Measurements from ENCODE around the gene ASB8.
A peak's percentile ranks its signal among the peaks of the same experiment; 100 is the strongest.

The ASB8 gene, protein sequence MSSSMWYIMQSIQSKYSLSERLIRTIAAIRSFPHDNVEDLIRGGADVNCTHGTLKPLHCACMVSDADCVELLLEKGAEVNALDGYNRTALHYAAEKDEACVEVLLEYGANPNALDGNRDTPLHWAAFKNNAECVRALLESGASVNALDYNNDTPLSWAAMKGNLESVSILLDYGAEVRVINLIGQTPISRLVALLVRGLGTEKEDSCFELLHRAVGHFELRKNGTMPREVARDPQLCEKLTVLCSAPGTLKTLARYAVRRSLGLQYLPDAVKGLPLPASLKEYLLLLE

DNA sequence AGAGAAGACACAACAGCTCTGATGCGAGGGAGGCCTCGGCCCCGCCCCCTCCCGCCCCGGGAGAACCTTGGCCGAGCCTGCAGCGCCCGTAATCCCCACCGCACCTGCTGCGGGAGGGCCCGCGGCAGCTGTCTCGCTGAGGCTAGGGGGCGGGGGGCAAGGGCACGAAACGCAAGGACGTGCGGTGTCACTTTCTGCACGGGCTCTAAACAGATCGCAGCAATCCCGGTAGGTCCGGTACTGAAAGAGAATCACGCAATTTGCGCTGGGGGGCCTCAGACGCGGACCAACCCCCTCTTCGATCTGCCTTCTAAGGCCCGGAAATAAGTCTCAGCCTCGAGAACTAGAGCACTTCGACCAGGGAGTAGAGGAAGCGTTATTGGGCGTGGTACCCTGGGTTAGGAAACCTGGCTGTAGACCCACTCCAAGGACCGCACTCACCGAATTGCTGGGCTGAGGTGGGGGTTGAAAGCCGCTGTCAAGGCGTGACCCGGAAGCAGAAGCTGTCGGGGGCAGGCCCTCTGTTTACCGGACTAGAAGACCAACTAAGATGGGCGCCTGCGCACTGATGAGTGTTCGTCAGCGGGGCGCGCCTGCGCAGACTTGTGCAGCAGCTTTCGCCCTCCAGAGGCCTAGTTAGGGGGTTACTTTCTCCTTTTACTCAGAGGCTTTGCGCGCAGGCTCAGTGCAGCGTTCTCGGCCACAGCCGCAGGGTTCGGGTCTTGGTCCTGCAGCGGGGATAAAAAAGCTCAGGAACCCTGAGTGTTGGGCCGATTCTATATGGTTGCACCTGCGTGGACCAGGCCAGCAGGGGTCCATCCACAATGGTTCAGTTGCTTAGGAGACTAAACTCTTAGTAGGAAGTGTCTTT, at the start of gene ASB8:
Gene ASB8 (minus strand): TSS at position 498 of the 871 bp plus-strand sequence. CDS start 4,019 bp downstream, outside the sequence.
- DNase-seq, result peak; percentile 99

DNA sequence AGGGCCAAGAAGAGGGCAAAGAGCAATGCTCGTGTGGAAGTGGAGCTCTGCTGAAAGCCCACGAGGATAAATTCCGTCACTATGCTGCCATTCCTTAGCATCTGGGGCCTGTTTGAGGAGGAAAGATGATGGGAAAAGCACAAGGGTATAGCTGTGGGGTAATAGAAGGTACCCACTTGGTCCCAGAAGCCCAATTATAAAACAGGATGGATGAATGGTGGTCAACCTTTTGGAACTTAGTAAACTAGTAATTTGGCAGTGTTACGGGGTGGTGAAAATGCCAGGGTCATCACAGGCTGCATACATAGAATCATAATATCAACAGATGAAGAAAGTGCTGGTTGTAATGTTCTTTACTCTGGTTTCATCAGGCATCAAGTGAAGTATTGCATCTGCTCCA, 45.9 kb upstream of the ASB8 start, which contains the start of gene OR10AD1:
Gene OR10AD1 (minus strand): TSS at position 101 of the 400 bp plus-strand sequence. CDS start 0 bp downstream, at position 101.
- DNase-seq, result no peak

DNA sequence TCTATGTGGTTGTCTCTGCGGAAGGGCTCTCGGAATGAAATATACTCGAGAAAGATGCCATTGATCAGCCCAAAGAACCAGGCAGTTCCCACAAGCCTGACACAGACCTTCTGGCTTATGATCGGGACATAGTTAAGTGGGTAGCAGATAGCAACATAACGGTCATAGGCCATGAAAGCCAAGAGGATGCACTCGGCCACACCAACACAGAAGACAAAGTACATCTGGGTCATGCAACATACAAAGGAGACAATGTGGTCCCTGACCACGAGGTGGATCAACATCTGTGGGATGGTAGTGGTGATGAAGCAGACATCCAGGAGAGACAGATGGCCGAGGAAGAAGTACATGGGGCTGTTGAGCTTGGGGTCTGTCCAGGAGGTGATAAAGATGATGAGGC, 45.5 kb upstream of the ASB8 start:
- DNase-seq, result no peak

DNA sequence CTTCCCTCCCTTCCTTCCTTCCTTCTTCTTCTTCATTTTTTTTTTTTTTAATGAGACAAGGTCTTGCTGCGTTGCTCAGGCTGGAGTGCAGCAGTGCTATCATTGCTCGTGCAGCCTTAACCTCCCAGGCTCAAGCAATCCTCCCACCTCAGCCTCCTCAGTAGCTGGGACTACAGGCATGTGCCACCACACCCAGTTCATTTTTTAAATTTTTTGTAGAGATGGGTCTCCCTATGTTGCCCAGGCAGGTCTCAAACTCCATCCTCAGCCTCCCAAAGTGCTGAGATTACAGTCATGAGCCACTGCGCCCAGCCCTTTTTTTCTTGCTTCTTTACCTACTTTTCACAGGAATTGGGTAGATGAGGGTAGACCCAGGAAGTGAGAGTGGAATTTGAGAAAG, 44.2 kb upstream of the ASB8 start:
- no peak for DNase-seq

DNA sequence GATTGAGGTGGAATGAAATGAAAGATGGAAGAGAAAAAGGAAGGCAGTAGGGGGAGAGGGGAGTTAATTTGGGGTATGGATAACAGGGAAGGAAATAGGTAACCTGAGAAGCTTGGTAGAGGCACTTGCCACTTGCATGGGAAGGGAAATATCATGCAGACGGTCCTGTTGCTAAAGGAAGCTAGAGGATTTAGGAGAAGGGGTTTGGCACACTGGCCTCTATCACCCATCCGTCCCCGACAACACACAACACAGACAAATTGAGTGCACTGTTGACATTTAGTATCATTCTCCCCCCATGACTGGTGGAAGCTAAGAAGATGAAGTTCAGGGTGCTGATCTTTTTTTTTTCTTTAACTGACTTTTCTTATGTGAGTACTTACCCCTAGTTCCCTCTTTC, 43.8 kb upstream of the ASB8 start:
- DNase-seq, result no peak

DNA sequence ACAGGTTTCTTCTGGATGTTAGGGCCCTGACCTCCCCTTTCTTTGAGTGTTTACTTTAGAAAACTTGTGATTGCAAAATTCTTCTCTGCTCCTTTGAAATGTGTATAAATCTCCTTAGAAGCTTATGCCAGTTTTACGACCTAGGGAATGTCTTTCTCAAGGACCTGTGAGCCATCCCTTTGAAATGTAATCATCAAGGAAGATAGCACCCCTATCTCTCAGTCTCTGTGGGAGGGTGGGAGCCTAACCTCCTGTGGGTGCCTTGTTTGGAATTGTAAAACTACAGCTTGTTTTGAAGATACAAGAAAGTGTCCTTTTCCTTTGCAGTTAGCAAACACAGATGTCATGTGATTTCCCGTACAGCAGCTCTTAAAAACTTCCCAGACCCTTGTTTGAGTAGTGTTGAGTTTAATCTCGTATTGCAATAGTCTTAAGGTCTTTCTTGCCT, 42.5 kb upstream of the ASB8 start:
- no peak for DNase-seq

DNA sequence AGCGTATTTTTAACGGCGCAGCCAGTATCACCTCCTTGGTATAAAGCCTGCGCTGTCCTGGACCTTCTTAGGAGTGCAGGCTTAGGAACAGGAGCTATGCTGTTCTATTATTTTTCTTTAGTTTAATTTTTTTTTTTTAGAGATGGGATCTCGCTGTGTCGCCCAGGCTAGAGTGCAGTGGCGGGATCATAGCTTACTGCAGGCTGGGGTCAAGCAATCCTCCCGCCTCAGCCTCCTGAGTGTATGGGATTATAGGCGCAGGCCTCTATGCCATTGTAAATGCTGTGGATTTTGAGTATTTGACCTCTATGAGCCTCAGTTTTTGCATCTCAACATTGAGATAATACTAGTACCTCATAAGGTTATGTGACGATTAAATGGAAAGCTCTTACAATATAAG, 41.7 kb upstream of the ASB8 start:
- DNase-seq, result no peak

DNA sequence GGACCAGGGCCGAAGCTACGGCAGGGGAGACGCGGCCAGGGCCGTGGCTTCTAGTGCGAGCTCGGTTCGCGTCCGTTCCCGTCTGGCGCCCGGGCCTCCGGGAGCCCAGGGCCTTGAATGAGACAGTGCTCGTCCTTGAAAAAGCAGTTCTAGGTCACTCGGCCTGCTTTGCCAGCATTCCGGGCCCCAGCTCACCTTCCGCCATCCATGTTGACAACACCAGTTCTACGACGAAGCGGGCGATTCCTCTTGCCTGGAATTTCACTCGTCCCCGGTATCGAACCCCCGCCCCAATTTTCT, 41.3 kb upstream of the ASB8 start:
- no peak for DNase-seq

DNA sequence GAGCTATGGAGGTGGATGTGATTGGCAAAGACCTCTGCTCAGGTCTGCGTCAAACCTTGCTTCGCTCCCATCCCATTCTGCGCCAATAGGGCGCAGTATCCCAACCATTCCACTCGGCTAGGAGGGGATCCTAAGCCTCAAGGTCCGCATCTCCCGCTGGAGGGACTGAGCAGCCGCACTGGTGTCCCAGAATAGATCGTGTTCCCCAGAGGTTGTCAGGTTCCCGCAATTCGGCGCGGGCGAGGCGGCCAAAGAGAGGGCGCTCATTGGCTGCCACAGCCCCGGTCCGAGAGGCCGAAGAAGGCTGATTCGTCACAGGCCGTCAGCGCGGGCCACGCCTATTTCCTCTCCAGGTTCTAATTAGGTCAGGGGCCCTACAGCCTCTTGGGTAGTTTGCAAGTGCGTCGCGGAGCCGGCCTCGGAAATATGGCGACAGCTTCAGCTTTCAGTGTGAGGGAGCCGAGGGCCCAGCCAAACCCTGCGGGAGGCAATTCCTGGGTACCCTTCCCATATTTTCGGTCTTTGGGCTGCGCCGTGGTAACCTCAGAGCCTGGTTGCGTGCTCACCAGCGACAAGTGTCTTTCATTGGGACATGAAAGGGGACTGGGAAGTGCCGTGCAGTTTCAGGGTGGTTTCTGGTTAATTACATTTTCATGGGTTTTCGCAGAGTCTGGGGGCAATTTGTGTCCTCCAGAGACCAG, 40.8 kb upstream of the ASB8 start:
- DNase-seq, result peak; percentile 99

DNA sequence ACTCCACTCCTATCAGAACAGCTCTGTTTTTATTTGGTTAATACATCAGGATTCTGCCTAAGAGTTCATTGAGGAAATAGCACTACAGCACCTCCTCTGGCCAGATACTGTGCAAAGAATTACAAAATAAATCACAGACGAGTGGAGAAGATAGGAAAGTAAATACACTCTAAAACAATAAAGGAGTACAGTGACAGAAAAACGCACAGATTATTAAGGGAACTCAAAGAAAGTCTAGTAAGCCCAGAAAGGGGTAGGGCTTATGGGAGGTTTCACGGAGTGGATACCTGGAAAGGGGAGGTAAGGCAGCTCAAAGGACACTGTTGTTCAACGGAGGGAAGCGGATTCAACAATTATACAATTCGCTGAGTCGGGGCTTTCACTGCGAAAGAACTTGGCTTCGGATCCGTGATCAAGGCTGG, 40.2 kb upstream of the ASB8 start:
- peak; percentile 74 for DNase-seq

DNA sequence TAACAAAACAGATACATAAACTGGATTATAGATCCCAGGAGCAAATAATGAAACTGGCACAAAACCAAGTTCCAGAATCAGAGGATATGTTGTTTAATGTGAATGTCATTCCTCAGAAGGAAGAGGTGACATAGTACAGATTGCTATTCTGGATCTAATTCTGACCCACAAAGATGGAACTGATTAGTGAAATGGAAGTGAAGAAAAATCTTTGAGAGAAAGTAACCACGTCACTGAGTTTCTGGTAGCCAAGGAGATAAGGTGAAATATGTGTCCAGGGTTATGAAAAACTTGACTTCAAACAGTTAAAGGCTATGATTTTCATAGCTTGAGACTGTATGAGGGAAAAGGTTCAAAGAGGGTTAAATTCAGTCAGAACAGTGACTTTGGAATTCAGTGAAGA, 37.5 kb upstream of the ASB8 start:
- no peak for DNase-seq

DNA sequence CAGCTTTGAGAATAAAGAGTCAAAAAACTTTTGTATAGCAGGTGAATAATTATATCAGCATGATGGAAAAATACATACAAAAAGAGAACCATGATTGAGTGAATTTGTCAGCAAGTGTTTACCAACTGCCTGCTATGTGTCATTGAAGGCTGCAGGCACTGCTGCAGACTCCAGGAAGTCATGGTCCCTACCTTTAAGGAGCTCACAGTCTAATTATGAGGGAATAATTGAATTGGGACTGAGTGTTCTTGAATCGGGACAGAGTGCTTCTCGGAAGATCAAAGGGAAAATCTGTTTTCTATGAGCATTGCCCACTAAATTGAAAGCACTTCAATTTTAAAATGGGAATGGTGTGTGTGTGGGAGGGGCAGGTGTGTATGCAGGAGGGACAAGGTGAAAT, 36.3 kb upstream of the ASB8 start:
- DNase-seq, result no peak

DNA sequence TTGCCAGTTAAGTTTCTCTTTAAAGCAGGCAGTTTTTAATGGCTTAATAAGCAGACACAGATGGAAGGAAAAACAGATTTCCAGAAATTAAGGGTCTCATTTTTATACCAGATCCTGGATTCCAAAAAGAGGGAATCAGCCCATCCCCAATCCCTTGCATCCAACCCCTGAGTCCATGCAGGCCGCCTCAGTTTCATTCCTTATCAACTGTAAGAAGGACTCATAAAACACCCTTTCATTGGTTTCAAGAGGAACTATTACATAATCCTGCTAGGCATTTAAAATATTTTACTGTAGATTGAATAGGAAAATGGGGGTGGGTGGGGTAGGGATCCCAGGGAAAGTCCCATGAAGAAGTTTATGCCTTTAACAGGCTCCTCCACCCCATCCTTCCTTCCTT, 35.5 kb upstream of the ASB8 start:
- DNase-seq, result no peak

DNA sequence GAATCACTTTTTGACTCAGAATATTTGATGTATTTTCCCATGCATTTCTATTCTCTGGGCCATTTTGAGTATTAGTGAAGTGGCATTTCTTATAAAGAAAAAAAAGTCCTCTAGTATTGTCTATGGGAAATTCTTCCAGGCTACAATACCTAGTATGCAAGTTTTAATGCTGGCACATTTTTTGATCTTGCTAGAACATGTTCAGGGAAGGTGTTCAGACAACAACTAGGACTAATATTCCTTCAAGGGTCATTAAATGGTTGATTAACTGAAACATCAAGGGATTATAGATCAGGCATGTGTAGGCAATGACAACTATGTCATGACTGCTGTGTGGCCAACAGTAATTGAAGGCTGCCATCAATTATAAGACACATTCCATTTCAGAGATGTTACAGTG, 33.8 kb upstream of the ASB8 start:
- no peak for DNase-seq

DNA sequence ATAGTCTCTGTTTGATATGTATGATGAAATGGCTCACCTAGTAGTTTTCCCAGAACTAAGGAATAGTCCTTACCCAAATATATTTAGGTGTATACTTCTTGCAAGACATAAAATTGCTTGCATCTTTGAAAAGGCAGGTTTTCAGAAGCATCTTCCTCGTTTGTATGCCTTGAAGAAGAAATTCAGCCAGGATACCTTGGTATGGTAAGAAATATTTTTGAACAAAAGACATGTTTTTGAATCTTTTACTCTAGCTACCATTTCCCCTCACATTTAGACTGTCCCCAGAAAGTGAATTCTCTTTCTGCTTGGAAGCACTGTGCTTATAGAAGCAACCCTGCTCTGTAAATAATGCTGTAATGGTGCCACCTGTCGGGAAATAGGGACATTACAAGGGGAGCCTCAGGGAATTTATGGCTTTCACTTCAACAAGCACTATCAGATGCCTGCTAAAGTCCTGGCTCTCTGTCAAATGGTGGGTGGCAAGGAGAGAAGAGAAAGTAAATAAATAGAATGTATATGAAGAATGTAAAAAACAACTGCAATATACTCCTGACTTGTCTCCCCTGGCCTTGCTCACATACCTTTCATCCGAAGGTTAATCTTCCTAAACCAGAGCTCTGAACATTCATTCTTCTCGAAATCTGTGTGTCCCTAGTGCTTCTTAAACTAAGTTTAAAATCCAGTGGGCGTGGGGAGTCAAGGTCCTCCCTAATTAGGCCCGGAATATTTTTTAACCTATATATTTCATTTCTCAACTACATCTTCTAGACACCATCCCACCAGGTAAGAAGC, 32.2 kb upstream of the ASB8 start:
- DNase-seq, result peak; percentile 56

DNA sequence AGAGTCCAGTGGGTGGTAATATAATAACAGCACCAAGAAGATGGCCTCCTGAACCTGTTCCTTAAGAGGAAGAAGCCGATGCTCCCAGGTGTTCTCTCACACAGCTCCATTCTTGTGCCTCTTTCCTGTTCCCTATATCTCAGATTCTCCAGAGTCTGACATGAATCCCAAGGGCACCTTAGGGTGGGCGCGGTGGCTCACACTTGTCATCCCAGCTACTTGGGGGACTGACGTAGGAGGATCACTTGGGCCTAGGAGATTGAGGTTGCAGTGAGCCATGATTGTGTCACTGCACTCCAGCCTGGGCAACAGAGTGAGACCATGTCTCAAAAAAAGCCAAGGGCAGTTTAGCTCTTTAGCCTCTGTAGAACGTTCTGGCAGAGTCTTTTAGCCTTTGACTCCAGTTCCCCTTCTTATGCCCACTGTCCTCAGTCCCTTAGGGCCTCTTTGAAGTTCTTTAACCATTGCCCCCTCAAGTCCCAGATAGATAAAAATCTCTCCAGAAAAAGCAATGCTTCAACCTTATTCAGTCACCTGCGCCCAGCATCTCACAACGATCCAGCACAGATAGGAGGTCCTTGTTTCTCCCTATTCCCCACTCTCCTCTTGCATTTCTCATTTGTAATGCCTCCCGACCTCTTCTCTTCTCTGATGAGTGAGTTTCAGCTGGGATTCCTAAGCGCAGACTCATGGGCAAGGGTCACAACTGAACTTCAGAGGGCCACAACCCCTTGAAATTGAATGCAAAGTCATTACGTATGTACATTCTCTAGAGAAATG, 30.8 kb upstream of the ASB8 start:
- no peak for DNase-seq

DNA sequence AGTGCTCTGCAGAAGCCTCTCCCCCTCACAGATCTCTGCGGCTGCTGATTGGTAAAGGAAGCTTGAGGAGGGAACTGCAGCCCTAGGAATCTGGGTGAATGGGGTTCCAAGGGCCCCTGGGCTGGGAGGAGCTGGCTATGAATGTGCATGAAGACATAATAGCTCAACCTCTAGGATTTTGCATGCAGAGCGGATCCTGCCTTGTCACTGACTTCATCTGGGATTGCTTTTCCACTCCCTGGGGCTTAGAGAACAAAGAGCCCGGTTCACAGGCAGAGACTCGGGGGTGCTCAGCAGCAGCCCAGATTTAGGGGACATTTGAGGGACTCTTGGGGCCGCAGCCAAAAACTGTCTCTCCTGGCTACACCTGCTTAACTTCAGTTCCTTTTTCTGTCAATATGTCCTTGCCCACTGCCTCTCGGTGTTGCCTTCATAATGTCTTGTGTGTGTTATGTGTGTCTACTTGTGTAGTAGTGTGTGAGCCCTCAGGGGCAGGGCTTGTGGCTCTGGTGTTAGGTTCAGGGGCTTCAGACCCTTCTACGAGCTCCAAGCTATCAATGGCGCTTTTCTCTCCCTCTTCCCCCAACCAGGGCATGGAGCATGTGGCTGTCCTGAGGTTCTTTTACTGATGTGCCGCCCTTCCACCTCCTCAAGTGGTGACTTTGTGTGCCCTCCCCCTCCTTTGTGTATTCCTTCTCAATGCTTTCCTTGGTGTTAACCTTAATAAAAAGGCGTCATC, 28.0 kb upstream of the ASB8 start:
- DNase-seq, result no peak

DNA sequence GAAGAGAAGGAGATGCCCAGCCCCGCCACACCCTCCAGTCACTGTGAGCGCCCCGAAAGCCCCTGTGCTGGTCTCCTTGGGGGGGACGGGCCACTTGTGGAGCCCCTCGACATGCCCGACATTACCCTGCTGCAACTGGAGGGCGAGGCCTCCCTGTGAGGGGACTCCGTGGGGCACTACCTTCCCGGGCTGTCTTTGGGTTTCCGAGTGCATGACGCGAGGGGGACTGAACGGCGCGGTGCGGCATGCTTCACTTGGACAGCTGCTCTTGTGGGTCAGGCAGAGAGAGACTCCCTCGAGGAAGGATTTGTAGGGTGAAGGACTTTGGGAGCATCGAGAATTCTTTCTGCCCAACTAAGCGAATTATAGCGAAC, 27.2 kb upstream of the ASB8 start:
- no peak for DNase-seq

DNA sequence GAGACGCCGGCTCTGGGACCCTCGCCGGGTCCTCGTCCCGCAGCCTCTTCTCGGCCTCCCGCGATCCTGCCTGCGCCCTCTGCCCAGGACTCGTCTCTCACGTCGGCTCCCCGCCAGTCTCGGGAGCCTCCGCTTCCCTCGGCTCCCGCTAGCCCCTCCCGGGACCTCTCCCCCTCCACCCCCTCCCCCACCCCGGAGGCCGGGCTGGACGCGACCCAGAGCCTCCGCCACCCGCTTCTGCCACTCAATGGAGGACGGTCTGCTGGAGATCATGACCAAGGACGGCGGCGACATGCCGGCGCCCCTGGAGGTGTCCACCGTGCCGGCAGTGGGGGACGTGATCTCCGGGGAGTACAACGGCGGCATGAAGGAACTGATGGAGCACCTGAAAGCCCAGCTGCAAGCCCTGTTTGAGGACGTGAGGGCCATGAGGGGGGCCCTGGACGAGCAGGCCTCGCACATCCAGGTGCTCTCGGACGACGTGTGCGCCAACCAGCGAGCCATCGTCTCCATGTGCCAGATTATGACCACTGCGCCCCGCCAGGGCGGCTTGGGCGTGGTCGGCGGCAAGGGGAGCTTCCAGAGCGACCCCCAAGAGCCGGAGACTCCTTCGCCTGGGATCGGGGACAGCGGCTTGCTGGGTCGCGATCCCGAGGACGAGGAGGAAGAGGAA, 26.7 kb upstream of the ASB8 start:
- DNase-seq, result no peak

DNA sequence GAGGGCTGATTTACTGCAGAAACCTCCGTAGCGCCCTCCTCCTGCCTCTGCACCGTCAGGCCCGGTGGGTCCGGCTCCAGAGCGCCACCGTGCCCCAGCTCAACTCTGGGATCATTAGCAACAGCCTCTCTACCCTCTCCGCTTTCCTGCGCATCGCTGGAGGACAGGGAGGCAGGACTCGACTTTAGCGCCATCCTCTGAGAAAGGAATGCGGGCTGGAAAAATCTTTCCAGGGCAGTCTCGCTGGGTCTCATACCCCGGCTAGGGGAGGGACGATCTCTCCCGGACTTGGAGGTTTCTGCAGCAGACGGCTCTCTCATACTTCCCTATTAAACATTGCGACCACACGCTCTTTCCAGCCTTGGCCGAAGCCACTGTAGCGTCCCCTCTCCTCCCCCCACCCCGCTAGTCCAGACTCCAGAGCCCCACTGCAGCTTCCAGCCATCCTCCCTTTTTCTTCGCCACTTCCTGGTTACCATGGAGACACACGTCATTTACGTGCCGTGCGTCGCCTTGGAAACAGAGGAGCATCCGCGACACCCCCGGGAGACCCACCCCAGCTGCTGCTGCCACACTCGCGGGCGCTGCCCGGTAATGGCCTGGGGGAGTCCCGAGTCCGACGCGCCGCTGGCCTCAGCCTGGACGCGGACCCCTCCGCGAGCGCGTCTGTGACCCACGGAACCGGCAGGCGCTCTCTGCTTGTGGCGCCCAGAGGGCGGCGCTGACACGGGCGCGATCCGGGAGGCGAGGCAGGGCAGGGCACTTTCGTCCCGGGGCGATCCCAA, 26.0 kb upstream of the ASB8 start, which contains the start of gene CCDC184:
Gene CCDC184 (plus strand): TSS at position 554 of the 785 bp plus-strand sequence. CDS start 479 bp downstream, outside the sequence.
- peak; percentile 66 for DNase-seq
